ENCODE results near the gene IQCM. TPM values are rescaled to one million over a fixed set of nuclear protein-coding genes. Genes with fewer than 3 reads are reported as not detected.

Gene IQCM
- polyA plus RNA-seq, 1 donor (not counting 4 experiments of a cell fraction or from before 2014, with no cell fraction given), result not detected

DNA sequence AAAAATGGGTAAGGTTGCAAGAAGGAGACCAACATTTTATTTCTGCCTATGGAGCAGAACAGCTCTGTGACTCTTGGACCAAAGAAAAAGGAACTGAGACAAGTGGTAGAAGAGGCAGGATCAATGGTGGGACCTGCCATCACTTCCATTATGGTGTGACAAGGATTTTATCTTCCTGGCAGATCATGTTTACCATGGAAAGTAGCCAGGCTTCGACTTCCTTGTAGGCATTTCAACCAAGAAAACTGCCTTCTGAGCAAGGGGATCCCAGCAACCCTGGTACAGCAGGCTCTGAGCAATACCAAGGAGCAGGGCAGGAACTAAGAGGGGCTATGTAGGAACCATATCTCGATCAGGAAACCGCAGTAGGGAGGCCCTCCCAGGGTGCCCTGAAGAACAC, 317.4 kb downstream of the IQCM start:
- Histone ChIP-seq H2AFZ (ENCODE audit: control insufficient read depth, low read length) (no peak overlapping the region), H3K4me2 (ENCODE audit: control insufficient read depth, extremely low read depth, insufficient read depth, low read depth, low read length) (no peak overlapping the region), H3K79me2 (ENCODE audit: control insufficient read depth, insufficient read depth, low read length) (no peaks in the 10 kb centered on the region), H3K4me3 (ENCODE audit: control insufficient read depth in 2 of 3, extremely low read depth in 1 of 3, insufficient read depth in 2 of 3, low read depth in 1 of 3, low read length in 3 of 3) (no peak overlapping the region), H3K9me1 (ENCODE audit: control insufficient read depth, extremely low read depth, insufficient read depth, low read length) (no peaks in the 10 kb centered on the region), H3K27ac (ENCODE audit: control insufficient read depth, insufficient read depth, low read length) (no peak overlapping the region), H3K4me1 (ENCODE audit: control insufficient read depth, extremely low read depth, insufficient read depth, low read length) (no peaks in the 10 kb centered on the region), H3K9me3 (ENCODE audit: control insufficient read depth, low read depth, low read length) (no peaks in the 10 kb centered on the region), H3K27me3 (ENCODE audit: control insufficient read depth, extremely low read depth, insufficient read depth, low read length) (no peaks in the 10 kb centered on the region), H3K9ac (ENCODE audit: control insufficient read depth, extremely low read depth, insufficient read depth, low read length) (no peak overlapping the region), H4K20me1 (ENCODE audit: control insufficient read depth, extremely low read depth, insufficient read depth, low read length) (no peaks in the 10 kb centered on the region), H3K36me3 (ENCODE audit: control insufficient read depth in 2 of 2, extremely low read depth in 1 of 2, insufficient read depth in 2 of 2, low read length in 2 of 2) (no peaks in the 10 kb centered on the region)
- DNase-seq (ENCODE audit: low read depth, low spot score) (no peak), FAIRE-seq (no peak)
- no peak for TF ChIP-seq EZH2 (IDR thresholded peaks at IDR 0.05; ENCODE audit: low read length)
- TF ChIP-seq, protein P1, sequence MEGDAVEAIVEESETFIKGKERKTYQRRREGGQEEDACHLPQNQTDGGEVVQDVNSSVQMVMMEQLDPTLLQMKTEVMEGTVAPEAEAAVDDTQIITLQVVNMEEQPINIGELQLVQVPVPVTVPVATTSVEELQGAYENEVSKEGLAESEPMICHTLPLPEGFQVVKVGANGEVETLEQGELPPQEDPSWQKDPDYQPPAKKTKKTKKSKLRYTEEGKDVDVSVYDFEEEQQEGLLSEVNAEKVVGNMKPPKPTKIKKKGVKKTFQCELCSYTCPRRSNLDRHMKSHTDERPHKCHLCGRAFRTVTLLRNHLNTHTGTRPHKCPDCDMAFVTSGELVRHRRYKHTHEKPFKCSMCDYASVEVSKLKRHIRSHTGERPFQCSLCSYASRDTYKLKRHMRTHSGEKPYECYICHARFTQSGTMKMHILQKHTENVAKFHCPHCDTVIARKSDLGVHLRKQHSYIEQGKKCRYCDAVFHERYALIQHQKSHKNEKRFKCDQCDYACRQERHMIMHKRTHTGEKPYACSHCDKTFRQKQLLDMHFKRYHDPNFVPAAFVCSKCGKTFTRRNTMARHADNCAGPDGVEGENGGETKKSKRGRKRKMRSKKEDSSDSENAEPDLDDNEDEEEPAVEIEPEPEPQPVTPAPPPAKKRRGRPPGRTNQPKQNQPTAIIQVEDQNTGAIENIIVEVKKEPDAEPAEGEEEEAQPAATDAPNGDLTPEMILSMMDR (optimal IDR thresholded peaks at IDR 0.05 in 1 of 3, IDR thresholded peaks at IDR 0.05 in 1 of 3, conservative IDR thresholded peaks at IDR 0.05 in 1 of 3; ENCODE audit: extremely low read depth in 1 of 3, insufficient read depth in 2 of 3, low read length in 3 of 3), result no peak
- dilution Hi-C loops (cut with MboI; ENCODE audit: extremely low pct_ligation_motif_present, low sequenced_read_pairs), result no loop called here

DNA sequence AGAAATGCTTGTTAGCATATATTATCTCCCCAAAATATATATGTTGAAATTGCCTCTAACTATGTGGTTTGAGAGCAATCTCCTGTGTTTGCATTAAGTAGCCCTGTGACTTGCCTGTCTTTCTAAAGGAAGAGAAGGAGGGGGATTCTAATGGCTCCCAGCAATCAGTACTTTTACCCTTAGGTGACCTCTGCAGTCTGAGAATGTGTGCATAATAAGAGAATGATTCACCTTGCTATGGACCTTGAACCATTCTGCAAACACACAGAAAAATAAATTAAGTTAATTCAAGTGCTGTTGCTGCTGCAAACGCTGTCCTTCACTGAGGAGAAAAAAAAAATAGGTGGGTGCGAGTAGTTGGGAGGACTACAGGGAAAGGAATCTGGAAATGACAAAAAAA, 322.2 kb downstream of the IQCM start:
- DNase-seq (ENCODE audit: low read depth, low spot score), result no peak
- Histone ChIP-seq H3K9me1 (ENCODE audit: control insufficient read depth, extremely low read depth, insufficient read depth, low read length) (no peaks in the 10 kb centered on the region), H3K27ac (ENCODE audit: control insufficient read depth, insufficient read depth, low read length) (no peak overlapping the region), H2AFZ (ENCODE audit: control insufficient read depth, low read length) (no peak overlapping the region), H3K36me3 (ENCODE audit: control insufficient read depth in 2 of 2, extremely low read depth in 1 of 2, insufficient read depth in 2 of 2, low read length in 2 of 2) (no peaks in the 10 kb centered on the region), H3K9me3 (ENCODE audit: control insufficient read depth, low read depth, low read length) (no peaks in the 10 kb centered on the region), H3K79me2 (ENCODE audit: control insufficient read depth, insufficient read depth, low read length) (no peaks in the 10 kb centered on the region), H3K4me1 (ENCODE audit: control insufficient read depth, extremely low read depth, insufficient read depth, low read length) (no peaks in the 10 kb centered on the region), H3K4me3 (ENCODE audit: control insufficient read depth in 2 of 3, extremely low read depth in 1 of 3, insufficient read depth in 2 of 3, low read depth in 1 of 3, low read length in 3 of 3) (no peak overlapping the region), H3K9ac (ENCODE audit: control insufficient read depth, extremely low read depth, insufficient read depth, low read length) (no peak overlapping the region), H4K20me1 (ENCODE audit: control insufficient read depth, extremely low read depth, insufficient read depth, low read length) (no peaks in the 10 kb centered on the region), H3K27me3 (ENCODE audit: control insufficient read depth, extremely low read depth, insufficient read depth, low read length) (no peaks in the 10 kb centered on the region), H3K4me2 (ENCODE audit: control insufficient read depth, extremely low read depth, insufficient read depth, low read depth, low read length) (no peak overlapping the region)
- TF ChIP-seq EZH2 (IDR thresholded peaks at IDR 0.05; ENCODE audit: low read length), result no peak
- TF ChIP-seq, protein P1 (optimal IDR thresholded peaks at IDR 0.05 in 1 of 3, IDR thresholded peaks at IDR 0.05 in 1 of 3, conservative IDR thresholded peaks at IDR 0.05 in 1 of 3; ENCODE audit: extremely low read depth in 1 of 3, insufficient read depth in 2 of 3, low read length in 3 of 3), result no peak
- dilution Hi-C loops (cut with MboI; ENCODE audit: extremely low pct_ligation_motif_present, low sequenced_read_pairs), result no loop called here
- no peak for FAIRE-seq
